Panc1 (cell line): ENCODE measurements around the gene CFAP97D1.

Experiments
- CTCF ChIP-seq: fragments of 450-650 bp; IDR thresholded peaks from 2 replicates; pipeline ENCODE4 v1.5.1; 2017; ENCODE audit warnings: mild to moderate bottlenecking
- POLR2AphosphoS5 ChIP-seq: IDR thresholded peaks from 2 replicates; pipeline ENCODE4 v1.6.1; 2012; ENCODE audit warnings: mild to moderate bottlenecking, low read depth, low read length, moderate library complexity

DNA sequence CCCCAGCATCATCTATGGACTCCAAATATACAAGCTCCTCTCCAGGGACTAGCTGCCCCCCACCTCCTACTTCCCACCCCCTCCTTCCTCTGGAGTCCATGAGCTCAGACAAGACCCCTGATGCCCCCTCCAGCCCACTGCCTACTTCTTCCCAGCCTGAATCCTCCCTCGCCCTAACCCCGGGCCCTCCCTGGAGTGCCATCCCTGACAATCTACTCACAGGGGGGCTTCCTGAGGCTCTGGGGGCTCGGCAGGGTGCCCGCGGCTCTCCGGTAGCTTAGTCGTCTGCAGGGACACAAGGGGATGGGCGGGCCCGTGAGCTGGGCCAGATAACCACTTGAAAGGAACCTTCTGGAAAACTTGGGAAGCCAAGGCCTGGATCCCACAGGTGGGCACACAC lies 37.6 kb downstream of the CFAP97D1 start:
- TF ChIP-seq CTCF = no peak
- TF ChIP-seq POLR2AphosphoS5 = no peak
